GOT3 (cell line): ENCODE results near the gene ROCK2.
"Not testable (repeated sequence)": the region's sequence is repeated elsewhere in the genome, so short reads cannot be mapped to it uniquely, and the experiment has no call there.

Source experiments
- DNase-seq: peaks from one replicate; lab custom pipeline; 2025; ENCODE audit warnings: mixed read lengths; lab: John Stamatoyannopoulos, UW

ROCK2 gene

DNA sequence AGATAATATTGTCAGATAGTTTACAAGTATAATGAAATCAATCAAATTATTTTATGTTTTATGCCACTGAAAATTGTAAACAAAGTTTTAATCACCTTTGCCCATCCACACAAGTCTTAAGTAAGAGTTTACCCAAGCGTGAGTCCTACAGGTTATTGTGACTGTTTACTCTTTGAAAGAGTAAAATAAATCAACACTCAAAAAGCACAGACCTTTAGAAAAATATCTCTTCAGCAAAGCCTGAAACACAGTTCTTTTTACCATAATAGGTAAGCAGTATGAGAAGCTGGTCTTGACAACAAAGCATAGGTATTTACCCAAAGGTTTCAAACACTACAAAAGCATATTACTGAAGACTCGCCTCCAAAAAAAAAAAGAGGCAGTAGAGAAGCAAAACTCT lies 3.7 kb downstream of the ROCK2 start:
- no peak for DNase-seq

DNA sequence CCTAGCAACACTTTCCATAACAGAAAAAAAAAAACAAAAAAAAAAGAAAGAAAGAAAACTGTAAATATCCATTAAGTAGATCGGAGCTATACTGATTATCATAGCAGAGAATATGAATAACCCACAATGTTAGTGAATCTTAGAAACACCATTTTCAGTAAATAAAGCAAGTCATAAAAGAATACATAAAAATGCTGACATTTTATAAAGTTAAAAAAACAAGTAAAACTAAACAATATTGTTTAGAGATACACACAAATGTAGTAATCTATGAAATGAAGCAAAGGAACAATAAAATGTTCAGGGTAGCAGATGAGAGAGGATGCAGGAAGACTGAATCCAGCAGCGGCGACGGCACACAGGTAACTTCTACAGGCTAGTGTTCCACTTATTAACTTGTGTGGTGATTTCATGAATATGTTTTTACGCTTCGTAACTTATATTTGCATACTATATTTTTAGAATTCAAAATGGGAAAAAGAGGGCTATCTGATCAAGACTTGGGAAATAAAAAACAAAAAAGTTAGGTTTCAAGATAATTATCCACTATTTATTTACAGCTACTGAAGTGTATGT lies 4.8 kb downstream of the ROCK2 start:
- no peak for DNase-seq

DNA sequence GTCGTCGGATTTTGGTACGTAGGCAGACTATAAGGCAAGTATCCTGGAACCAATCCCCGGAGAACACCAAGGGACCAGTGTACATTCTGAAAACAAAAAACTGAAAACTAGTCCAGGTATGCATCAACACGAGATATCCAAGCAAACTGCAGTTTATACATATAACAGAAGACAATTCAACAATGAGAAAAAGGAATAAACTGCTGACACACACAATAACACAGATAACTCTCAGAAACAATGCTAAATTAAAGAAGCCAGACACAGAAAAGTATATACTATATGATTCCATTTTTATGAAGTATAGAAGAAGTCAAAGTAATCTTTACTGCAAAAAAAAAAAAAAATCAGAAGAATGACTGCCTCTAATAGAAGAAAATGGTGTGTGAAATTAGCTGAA lies 5.9 kb downstream of the ROCK2 start:
- DNase-seq = no peak

DNA sequence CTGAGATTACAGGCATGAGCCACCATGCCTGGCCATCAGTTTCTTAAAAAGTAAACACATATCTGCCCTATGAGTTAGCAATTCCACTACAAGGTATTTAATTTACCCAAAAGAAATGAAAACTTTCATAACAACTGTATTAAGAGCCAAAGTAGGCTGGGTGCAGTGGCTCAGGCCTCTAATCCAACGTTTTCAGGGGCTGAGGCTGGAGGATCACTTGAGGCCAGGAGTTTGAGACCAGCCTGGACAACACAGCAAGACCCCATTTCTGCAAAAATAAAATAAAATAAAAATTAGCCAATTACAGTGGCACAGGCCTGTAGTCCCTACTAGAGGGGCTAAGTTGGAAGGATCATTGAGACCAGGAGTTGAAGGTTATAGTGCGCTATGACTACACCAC lies 6.5 kb downstream of the ROCK2 start:
- DNase-seq = no peak

DNA sequence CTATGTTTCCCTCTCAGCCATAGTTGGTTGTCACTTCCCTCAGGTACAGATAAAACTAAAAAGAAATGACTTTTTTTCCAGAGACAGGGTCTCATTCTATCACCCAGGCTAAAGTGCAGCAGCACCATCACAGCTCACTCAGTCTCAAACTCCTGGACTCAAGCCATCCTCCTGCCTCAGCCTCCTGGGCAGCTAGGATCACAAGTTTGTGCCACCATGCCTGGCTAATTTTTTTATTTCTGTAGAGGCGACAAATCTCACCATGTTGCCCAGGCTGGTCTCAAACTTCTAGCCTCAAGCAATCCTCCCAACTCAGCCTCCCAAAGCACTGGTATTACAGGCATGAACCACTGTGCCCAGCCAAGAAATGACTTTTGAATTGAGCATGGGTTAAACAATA lies 8.2 kb downstream of the ROCK2 start:
- no peak for DNase-seq

DNA sequence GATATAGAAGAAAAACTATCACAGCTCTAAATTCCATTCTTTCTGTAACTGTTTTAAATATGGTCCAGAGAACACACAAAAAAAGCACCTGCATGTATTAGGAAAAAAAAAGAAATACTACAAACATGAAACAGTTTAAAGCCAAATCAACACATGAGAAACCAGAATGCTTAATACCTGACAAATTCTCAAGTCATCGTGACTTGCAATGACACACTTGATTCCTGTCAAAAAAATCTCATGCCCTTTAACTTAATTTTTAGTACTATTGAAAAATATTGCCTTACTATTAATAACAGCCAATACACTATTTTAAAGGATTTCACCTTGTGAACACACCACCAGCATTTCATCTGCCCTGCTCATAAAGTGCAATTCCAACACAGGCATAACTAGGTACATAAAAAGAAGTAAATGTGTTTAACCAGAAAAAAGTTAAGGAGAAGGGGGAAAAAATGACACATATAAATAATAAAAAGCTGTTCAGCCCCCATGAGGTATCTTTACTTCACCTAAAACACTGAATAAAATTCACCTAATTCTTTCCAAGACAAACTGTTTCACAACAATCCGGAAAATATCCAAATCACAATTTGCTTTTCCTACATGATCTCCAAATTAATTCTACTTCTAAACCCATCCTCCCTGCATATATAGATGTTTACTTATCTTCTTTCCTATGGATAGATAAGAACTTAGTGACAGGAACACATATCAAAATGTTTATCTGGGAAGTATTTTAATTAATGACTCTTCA lies 10.8 kb downstream of the ROCK2 start:
- DNase-seq = no peak

DNA sequence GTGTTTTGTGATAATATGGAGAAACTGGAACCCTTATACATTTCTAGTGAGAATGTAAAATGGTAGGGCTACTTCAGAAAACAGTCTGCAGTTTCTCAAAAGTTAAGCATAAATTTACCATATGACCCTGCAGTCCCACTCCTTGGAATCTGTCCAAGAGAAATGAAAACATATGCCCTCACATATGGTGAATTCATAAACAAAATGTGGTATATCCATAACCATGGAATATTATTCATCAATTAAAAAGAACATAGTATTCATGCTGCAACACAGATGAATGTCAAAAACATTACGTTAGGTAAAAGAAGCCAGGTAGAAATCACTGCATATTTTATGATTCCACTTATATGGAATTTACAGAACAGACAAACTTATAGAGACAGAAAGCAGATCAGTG lies 11.8 kb downstream of the ROCK2 start:
- no peak for DNase-seq

DNA sequence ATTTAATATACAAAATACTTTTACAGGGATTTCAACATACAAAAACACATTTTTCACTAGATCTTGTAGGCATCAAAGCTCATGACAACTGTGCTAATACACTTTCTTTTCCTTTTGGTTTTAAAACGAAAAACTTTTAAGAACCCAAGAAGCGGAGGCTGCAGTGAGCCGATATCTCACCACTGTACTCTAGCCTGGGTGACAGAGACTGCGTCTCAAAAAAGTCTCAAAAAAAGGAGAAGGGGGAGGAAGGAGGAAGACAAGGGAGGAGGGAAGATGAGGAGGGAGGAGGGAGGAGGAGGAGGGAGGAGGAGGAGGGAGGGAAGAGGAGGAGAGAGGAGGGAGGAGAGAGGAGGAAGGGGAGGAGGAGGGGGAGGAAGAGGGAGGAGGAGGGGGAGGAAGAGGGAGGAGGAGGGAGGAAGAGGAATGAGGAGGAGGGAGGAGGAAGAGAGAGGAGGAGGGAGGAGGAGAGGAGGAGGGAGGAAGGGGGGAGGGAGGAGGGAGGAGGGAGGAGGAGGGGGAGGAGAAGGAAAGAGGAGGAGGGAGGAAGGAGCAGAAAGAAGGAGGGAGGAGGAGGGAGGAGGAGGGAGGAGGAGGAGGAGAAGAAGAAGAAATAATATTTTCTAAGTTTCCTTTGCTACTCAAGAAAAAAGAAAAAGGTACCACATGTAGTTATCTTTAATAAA lies 13.8 kb downstream of the ROCK2 start:
- no peak for DNase-seq

DNA sequence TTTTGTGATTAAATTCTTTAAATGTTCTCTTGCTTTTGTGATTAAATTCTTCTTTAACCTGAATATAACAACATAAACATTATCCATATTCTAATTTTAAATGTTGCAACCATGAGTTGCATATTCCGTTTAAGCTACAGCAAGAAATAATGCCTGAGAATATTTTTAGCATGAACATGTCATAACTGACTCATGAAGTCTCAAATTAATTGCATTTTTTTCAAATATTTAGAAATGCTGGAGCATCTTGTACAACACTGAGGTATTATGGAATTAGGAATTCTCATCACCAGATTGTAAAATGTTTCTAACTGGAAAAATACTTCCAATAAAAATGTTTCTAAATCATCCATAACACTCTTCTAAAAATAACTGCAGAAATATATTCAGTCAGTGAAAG lies 14.7 kb downstream of the ROCK2 start:
- no peak for DNase-seq

DNA sequence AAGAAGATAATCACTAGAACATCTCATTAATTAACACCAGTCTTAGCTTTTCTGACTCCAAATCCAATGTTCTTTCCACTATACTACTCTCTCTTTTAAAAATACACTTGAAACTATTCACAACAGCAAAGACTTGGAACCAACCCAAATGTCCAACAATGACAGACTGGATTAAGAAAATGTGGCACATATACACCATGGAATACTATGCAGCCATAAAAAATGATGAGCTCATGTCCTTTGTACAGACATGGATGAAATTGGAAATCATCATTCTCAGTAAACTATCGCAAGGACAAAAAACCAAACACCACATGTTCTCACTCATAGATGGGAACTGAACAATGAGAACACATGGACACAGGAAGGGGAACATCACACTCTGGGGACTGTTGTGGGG lies 15.9 kb downstream of the ROCK2 start:
- not testable (repeated sequence) for DNase-seq

DNA sequence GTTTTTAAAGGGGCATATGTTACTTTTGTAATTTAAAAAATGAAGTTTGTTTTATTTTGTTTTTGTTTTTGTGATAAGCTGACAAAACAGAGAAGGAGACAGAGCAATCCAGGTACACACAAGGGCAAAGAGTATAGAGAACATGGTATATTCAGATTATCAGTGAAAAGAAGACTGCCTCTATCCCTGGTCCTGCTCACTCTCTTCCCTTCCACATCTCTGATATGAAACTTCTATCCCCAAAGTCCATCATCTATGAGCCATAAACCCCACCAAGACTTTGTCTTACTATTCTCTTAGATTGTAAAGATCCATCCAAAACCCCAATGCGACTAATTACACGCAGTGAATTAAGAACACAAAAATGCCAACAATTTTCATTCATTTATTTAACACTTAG lies 16.6 kb downstream of the ROCK2 start:
- DNase-seq = no peak

DNA sequence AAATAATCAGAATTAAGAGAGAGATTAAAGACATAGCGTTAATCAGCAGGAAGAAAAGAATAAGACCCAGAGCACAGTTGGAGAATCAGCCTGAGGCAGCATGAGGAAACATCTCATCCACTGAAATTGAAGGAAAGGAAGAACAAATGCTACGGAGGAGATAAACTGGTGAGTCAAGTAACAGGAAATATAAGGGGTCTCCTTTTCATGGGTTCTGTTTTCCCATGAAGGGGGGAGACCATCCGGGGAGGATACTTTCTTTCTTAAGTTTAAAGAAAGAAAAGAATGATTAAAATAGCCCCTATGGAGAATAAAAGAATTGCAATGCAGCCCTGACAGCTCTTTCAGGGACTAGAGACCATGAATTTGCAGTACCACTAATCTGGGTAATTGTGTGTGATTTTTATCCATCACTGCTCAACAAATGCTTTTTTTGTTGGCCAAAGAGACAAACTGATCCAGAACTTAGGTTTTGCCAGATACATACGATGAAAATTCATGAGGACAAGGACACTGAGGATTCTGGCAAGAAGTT lies 17.7 kb downstream of the ROCK2 start:
- no peak for DNase-seq

DNA sequence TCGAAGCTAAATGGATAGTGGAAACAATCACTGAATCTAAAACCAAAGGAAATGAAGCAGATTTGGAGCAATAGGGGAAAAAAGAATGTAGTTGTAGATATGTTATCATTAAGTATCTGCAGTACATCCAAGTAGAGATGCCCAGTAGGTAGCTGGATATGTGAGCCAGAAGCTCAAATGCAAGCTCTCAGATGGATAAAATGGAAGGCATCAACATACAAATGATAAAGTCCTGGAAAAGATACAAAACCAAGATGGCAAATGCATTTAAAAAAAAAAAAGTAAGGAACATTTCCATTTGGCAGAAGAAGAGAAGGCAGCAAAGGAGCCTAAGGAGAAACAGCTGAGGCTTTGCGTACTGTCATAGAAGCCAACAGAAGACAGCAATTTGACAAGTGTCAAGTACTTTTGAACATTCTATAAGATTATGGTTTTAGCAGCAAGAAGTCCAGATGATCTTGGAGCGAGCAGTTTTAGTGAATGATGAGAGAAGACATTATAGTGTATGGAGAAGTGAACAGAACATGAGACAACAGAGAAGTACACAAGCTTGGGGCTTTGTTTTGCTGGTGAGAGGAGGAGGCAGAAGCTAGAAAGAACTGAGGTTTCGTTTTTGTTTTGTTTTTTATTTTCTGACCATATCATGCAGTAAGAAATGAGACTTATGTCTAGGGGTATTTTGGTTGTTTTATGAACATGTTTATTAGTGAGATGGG lies 18.3 kb downstream of the ROCK2 start:
- no peak for DNase-seq

DNA sequence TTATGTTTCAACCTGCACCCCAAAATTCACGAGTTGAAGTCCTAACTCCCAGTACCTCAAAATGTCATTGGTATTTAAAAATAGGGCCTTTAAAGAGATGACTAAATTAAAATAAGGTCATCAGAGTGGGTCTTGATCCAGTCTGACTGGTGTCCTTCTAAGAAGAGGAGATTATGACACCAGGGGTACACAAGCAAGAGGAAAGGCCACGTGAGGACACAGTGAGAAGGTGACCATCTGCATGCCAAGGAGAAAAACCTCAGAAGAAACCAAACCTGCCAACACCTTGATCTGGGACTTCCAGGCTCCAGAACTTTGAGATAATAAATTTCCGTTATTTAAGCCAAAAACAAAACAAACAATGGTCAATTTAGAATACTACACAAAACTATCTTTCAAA lies 22.6 kb downstream of the ROCK2 start:
- no peak for DNase-seq

DNA sequence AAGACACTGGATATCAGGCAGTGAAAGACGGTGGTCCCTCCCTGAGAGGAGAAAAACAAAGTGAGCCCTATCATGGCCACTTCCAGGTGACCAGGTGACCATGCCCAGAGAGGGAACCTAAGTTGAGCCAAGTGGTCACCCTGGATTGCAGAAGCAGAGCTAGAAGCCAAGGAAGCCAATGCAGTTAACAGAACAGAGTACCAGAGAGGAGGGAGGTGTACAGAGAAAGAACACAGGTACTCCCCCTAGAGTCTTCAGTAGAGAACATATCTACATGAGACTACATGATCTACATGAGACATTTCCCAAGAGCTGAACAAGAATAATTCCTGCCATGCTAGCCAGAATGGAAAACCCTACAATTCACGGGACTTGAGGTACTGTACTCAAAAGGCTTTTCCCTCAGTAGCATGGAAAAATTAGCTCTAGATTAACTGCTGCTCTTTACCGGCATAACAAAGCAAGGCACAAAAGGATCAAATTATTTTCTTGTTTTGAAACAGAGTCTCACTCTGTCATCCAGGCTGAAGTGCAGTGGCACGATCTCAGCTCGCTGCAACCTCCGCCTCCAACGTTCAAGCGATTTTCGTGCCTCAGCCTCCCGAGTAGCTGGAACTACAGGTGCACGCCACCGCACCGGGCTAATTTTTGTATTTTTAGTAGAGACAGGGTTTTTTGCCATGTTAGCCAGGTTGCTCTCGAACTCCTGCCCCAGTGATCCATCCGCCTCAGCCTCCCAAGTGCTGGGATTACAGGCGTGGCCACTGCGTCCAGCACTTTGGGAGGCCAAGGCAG lies 23.5 kb downstream of the ROCK2 start:
- no peak for DNase-seq

DNA sequence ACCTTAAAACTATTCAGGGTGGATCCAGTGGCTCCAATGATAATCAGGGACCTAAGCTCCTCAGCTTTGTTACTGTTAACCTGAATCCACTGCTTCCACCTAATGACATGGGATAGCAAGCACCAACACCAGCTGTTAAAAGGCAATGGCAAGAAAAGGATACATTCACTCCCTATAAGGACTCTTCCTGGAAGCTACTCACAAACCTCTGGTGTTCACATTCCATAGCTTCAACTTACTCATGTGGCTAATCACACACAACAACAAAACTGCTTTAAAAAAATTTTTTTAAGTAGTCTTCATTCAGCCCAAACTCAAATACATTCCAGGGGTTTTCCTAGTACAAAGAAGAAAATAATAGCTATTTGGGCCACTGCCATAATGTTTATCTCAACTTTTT lies 24.5 kb downstream of the ROCK2 start:
- no peak for DNase-seq

DNA sequence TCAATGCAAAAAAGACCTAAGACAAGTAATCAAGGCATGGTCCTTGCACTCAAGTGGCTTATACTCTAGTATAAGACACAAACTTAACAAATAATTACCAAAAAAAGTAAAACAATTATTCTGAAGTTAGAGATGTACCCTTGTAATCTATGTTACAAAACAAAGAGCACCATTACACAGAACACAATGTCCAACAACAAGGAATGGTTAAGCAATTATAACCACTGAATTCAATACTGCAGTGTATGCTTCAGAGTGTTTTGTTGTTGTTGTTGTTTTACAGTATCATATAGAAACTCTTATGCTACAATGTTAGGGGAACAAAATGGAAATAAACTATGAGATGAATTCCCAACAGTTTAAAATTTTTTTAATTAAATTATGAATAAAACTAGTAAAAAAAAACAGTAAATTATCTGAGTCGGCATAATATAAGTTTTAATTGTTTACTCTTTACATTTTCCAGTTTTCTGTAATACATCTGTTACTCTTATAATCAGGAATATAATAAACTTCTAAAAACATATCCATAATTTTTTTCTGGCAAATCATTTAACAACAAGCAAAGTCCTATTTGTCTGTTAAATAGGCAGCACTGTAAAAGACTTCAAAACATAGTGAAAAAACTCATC lies 29.2 kb downstream of the ROCK2 start:
- DNase-seq = no peak

DNA sequence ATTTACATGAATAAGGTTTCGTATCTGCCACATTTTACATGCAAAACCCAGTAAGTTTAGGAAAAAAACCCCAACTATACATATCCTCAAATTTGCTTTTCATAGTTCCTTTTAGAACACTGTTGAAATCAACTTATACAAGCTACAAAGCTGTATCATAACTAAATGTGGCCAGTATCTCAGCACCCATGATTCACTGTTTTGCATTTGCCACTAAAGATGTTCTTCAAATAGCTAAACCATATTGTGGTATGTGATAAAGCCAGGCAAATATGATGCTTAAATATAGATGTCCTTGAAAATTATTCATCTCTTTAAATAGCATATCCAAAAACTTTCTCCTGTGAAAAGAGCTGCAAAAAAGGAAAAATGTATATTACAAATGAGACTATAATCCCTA lies 29.9 kb downstream of the ROCK2 start:
- no peak for DNase-seq

DNA sequence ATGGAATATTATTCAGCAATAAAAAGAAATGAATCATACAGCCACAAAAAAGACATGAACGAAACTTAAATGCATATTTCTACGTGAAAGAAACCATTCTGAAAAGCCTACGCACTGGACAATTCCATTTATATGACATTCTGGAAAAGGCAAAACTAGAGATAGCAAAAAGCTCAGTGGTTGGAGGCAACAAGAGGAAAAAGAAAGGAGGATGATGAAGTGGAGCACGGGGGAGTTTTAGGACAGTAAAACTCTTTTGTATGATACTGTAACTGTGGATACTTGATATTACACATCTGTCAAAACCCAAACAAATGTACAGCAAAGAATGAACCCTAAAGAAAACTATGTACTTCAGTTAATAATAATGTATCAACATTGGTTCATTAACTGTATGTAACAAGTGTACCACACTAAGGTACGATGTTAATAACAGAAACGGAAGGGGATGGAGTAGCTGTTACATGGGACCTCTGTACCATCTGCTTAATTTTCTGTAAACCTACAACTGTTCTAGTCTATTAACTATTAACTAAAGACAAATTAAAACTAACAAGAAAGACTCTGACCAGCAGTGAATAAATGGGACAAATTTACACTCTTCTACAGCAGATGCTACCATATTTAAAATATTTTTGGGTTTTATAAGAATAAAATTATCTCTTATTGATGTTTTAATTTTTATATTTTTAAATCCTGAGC lies 31.5 kb downstream of the ROCK2 start:
- no peak for DNase-seq

DNA sequence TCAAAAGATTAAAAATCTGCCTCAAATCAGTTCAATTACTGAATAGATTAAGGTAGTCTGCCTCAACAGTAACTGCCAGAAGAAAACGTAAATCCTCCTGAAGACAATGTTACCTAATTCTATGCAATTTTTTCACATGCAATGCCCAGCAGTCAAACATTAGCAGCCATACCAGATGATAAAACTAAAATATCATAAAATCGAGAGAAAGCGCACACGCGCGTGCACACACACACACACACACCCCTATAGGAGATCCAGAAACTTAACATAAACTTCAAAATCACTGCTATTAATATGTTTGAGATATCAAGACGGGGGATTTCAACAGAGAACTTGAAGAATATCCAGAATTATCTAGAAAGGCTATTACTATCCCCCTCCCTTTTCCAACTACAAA lies 32.9 kb downstream of the ROCK2 start:
- no peak for DNase-seq

DNA sequence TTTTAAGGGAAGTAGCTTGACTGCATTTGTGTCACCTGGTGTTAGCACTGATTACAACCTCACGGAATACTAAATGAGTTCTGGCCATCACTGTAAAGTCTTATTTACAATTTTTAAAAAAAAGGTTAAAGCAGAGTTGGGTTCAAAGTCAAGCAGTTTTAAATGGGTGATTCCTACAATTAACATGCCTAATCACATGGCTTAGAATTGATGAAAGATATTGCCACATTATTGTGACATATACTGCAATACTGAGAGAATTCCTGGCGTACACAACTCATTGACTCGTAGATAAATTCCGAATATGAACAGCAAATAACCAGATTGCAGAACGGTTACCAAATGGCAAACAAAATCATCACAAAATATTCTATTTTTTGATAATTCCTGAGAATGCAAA lies 34.2 kb downstream of the ROCK2 start:
- DNase-seq = no peak
